Type B pancreatic cell (in vitro differentiated cells): ENCODE data around the gene SLC2A9. TPM values are rescaled to one million over a fixed set of nuclear protein-coding genes. Genes with fewer than 3 reads are reported as not detected.
"Not testable (repeated sequence)": the region's sequence is repeated elsewhere in the genome, so short reads cannot be mapped to it uniquely, and the experiment has no call there.

Source experiments
- DNase-seq: peaks from one replicate; pipeline ENCODE4 v3.0.0; 2021; ENCODE audit warnings: mixed read lengths; ENCODE audit not compliant: unreplicated experiment; ENCODE audit errors: extremely low spot score
- H3K27ac Mint-ChIP-seq: 2 replicates; pipeline ENCODE4 v1.8.0; 2021; ENCODE audit warnings: mild to moderate bottlenecking, mixed read lengths
- H3K27me3 Mint-ChIP-seq: 2 replicates; pipeline ENCODE4 v1.8.0; 2021; ENCODE audit warnings: mixed read lengths
- H3K36me3 Mint-ChIP-seq: 2 replicates; pipeline ENCODE4 v1.8.0; 2021; ENCODE audit warnings: mixed read lengths
- H3K4me1 Mint-ChIP-seq: one replicate; pipeline ENCODE4 v1.8.0; 2021; ENCODE audit warnings: mixed read lengths; ENCODE audit not compliant: unreplicated experiment
- H3K4me3 Mint-ChIP-seq: 2 replicates; pipeline ENCODE4 v1.8.0; 2021; ENCODE audit warnings: mild to moderate bottlenecking, mixed read lengths
- H3K9me3 Mint-ChIP-seq: 2 replicates; pipeline ENCODE4 v1.8.0; 2021; ENCODE audit warnings: mixed read lengths
- total RNA-seq: library from RNA; stranded (reverse); gene quantifications from 2 replicates; pipeline ENCODE4 v1.2.1, GENCODE V29; 2021; ENCODE audit warnings: low replicate concordance
- TF ChIP-seq, protein P1 (sequence below): fragments of 200-600 bp; sonication (generic); conservative IDR thresholded peaks from 2 replicates; pipeline ENCODE4 v1.5.0; 2021; ENCODE audit warnings: antibody characterized with exemption, mild to moderate bottlenecking

The SLC2A9 gene
- total RNA-seq, 1 donor from 2014 or later: 2.5 TPM

DNA sequence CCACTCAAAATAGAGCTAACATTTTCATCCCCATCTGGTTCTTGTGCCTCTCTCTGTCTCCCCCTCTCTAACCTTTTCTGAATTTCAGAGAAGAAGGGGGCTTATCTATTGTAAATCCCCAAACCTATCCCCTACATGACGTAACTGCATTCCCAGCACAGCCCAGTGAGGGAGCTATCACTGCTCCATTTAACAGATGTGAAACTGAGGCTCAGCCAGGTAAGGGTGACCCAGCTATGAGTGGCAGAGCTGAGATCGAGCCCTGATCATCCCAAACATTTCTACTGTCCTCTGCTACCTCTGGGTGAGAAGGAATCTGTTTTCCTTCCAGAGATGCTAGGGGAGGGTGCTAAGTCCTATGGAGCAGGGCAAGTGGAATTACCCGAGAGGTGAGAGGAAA is 107.5 kb downstream of the SLC2A9 start:
- Mint-ChIP-seq H3K36me3 (no peaks in the 10 kb centered on the region), H3K4me3 (no peak overlapping the region), H3K27ac (no peak overlapping the region), H3K27me3 (peaks cover 13% of the 10 kb centered on the region), H3K9me3 (no peaks in the 10 kb centered on the region), H3K4me1 (peaks cover 14% of the 10 kb centered on the region)
- no peak for DNase-seq
- TF ChIP-seq, protein P1, sequence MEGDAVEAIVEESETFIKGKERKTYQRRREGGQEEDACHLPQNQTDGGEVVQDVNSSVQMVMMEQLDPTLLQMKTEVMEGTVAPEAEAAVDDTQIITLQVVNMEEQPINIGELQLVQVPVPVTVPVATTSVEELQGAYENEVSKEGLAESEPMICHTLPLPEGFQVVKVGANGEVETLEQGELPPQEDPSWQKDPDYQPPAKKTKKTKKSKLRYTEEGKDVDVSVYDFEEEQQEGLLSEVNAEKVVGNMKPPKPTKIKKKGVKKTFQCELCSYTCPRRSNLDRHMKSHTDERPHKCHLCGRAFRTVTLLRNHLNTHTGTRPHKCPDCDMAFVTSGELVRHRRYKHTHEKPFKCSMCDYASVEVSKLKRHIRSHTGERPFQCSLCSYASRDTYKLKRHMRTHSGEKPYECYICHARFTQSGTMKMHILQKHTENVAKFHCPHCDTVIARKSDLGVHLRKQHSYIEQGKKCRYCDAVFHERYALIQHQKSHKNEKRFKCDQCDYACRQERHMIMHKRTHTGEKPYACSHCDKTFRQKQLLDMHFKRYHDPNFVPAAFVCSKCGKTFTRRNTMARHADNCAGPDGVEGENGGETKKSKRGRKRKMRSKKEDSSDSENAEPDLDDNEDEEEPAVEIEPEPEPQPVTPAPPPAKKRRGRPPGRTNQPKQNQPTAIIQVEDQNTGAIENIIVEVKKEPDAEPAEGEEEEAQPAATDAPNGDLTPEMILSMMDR: no peak

DNA sequence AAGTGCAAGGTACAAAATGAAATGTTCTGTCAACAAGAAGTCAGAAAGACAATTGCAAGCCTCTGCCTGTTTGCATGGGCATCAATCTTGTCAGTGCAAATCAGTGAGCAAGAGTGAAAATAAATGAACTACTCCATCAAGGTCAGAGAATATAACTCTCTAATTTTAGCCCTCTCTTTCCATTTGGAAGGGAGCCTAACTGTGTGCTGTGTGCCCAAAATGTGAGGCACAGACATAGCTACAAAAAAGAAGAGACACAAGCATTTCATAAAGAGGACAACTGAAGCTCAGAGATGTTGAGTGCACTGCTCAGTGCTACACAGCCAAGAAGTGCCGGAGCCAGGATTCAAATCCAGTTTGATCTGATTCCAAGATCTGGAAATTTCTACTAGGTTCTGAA is 114.3 kb downstream of the SLC2A9 start:
- no peaks in the 10 kb centered on the region for H3K9me3 Mint-ChIP-seq
- peaks cover 6% of the 10 kb centered on the region for H3K4me1 Mint-ChIP-seq
- no peak for DNase-seq
- peaks cover 5% of the 10 kb centered on the region for H3K27me3 Mint-ChIP-seq
- TF ChIP-seq, protein P1: no peak
- H3K4me3 Mint-ChIP-seq: no peak overlapping the region
- no peaks in the 10 kb centered on the region for H3K36me3 Mint-ChIP-seq
- H3K27ac Mint-ChIP-seq: no peak overlapping the region

DNA sequence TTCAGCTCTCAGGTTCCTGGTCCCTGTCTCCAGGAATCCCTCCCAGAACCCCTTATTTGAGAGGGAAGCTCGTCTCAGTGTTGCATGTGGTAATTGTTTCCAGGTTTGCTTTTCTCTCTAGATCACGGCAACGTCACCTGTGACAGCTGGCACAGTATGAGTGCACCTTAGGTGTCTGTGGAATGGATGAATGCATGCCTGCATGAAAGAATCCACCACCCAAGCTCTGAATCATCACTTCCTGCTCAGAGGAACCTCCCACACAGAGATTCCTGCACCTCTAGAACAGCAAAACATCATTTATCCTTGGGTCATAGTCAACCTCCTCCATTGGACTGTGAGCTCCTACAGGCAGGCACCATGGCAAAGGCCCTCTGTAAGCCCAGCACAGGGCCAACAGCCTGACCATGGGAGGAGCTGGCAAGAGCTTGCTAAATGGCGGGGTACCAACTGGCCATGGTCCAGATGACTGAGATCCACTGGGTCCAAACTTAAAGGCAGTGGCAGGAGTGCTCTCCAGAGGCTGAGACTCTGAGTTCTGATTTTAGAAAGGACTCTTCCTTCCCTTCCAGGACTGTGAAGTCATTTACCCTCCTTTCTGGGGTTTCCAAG is 116.2 kb downstream of the SLC2A9 start:
- TF ChIP-seq, protein P1: no peak
- Mint-ChIP-seq H3K9me3 (no peaks in the 10 kb centered on the region), H3K4me3 (no peak overlapping the region), H3K36me3 (no peaks in the 10 kb centered on the region), H3K27ac (no peak overlapping the region), H3K4me1 (peaks cover 18% of the 10 kb centered on the region), H3K27me3 (peaks cover 3% of the 10 kb centered on the region)
- no peak for DNase-seq

DNA sequence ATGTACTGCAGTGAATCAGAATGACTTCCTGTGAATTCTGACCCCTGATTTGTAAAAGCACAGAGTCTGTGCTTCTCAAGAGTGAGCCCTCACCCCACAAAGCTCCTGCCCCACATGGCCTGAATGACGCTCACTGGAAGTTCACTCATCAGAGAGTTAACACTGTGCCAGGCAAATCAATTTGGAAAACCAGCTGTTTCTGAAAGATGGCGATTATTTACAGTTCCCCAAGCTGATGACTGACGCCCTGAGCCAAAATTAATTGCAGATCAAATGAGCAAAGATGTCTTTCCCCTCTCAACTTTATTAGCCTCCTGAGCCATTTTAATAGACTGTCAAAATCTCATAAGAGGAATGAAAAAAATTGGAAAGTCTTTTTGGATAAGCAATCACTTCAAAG is 118.0 kb downstream of the SLC2A9 start:
- DNase-seq: no peak
- Mint-ChIP-seq H3K4me3 (no peak overlapping the region), H3K9me3 (no peaks in the 10 kb centered on the region), H3K27me3 (peaks cover 10% of the 10 kb centered on the region), H3K4me1 (peaks cover 24% of the 10 kb centered on the region), H3K27ac (no peak overlapping the region), H3K36me3 (no peaks in the 10 kb centered on the region)
- TF ChIP-seq, protein P1: no peak

DNA sequence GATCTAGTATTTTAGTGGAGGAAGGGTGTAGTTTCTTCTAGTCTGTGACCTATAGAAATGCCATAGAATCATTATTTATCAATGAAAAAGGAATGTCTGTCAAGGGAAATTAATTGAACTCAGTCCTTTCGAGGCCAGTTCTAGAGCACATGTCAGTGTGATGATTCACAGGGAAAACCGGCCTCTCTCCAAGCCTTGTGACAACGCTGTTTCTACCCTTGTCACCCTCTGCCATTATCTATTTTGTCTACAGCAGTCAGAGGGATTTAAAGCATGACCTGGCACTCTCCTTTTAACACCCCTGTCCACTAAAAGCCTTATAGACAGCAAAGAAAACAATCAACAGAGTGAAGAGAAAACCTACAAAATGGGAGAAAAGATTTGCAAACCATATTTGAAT is 120.0 kb downstream of the SLC2A9 start:
- no peaks in the 10 kb centered on the region for H3K36me3 Mint-ChIP-seq
- no peak for DNase-seq
- H3K4me3 Mint-ChIP-seq: peak overlapping the region; percentile 47
- no peaks in the 10 kb centered on the region for H3K9me3 Mint-ChIP-seq
- TF ChIP-seq, protein P1: no peak
- peak overlapping the region; percentile 64 for H3K27ac Mint-ChIP-seq
- H3K27me3 Mint-ChIP-seq: peaks cover 10% of the 10 kb centered on the region
- H3K4me1 Mint-ChIP-seq: peaks cover 24% of the 10 kb centered on the region

DNA sequence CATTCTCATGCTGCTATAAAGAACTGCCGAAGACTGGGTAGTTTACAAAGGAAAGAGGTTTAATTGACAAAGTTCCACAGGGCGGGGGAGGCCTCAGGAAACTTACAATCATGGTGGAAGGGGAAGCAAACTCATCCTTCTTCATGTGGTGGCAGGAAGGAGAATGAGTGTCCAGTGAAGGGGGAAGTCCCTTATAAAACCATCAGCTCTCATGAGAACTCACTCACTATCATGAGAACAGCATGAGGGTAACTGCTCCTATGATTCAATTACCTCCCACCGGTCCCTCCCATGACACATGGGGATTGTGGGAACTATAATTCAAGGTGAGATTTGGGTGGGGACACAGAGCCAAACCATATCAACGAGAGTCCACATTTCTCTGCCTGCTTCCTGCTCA is 120.7 kb downstream of the SLC2A9 start:
- H3K4me1 Mint-ChIP-seq: peaks cover 24% of the 10 kb centered on the region
- peak overlapping the region; percentile 64 for H3K27ac Mint-ChIP-seq
- not testable (repeated sequence) for DNase-seq, H3K36me3 Mint-ChIP-seq, H3K9me3 Mint-ChIP-seq, H3K4me3 Mint-ChIP-seq
- H3K27me3 Mint-ChIP-seq: peaks cover 13% of the 10 kb centered on the region
